Endometrial microvascular endothelial cells (primary cell): Measurements from ENCODE around the gene CRYGN. TPM values are rescaled to one million over a fixed set of nuclear protein-coding genes. Genes with fewer than 3 reads are reported as not detected.

Experiments used
- in situ Hi-C: cut with HindIII; loops from 2 replicates; pipeline ENCODE4 v1.10.0; 2017; ENCODE audit warnings: low sequenced_read_pairs, low pct_unique_long_range_greater_than_20kb; ENCODE audit errors: inconsistent ontology term
- total RNA-seq: library from RNA; depleted of rRNA; stranded (reverse); fragments of >200 nt; gene quantifications from one replicate; pipeline ENCODE4 v1.2.3, GENCODE V29; 2015; ENCODE audit errors: inconsistent ontology term

Gene CRYGN
- total RNA-seq, 1 donor from 2014 or later = not detected

GRCh38 chr7:151447312-151447711 lies 7.4 kb upstream of the CRYGN start:
- in situ Hi-C loops = no loop called here

- in situ Hi-C loops = no loop called here
Measured at GRCh38 chr7:151446412-151446811, 6.5 kb upstream of the CRYGN start.

GRCh38 chr7:151444632-151445031 lies 4.7 kb upstream of the CRYGN start:
- in situ Hi-C loops = loop anchor here (5.0 kb wide), 1 partner anchor 77 kb away; no protein-coding TSS in a partner anchor

- in situ Hi-C loops = loop anchor here (5.0 kb wide), 1 partner anchor 76 kb away; no protein-coding TSS in a partner anchor
Measured at GRCh38 chr7:151442776-151443496, 3.0 kb upstream of the CRYGN start.

- in situ Hi-C loops = loop anchor here (5.0 kb wide), 1 partner anchor 74 kb away; no protein-coding TSS in a partner anchor
Measured at GRCh38 chr7:151440799-151441445, 981 bp upstream of the CRYGN start.

- in situ Hi-C loops = no loop called here
Measured at GRCh38 chr7:151438864-151439601, 908 bp downstream of the CRYGN start.

GRCh38 chr7:151437866-151438516 lies 1.9 kb downstream of the CRYGN start:
- in situ Hi-C loops = no loop called here

GRCh38 chr7:151437159-151437553 lies 2.8 kb downstream of the CRYGN start:
- in situ Hi-C loops = no loop called here

GRCh38 chr7:151436446-151437158 lies 3.3 kb downstream of the CRYGN start:
- in situ Hi-C loops = no loop called here

- in situ Hi-C loops = no loop called here
Measured at GRCh38 chr7:151435971-151436370, 4.0 kb downstream of the CRYGN start.

- in situ Hi-C loops = no loop called here
Measured at GRCh38 chr7:151435103-151435916, 4.6 kb downstream of the CRYGN start.

GRCh38 chr7:151434549-151434948 lies 5.4 kb downstream of the CRYGN start:
- in situ Hi-C loops = no loop called here

- in situ Hi-C loops = no loop called here
Measured at GRCh38 chr7:151433721-151434400, 6.1 kb downstream of the CRYGN start.

- in situ Hi-C loops = no loop called here
Measured at GRCh38 chr7:151432658-151433521, 7.1 kb downstream of the CRYGN start.

- in situ Hi-C loops = no loop called here
Measured at GRCh38 chr7:151431768-151432311, 8.1 kb downstream of the CRYGN start.

GRCh38 chr7:151431281-151431767 lies 8.6 kb downstream of the CRYGN start:
- in situ Hi-C loops = no loop called here
